ENCODE data around the gene ITPKB. TPM values are rescaled to one million over a fixed set of nuclear protein-coding genes. Genes with fewer than 3 reads are reported as not detected.

The ITPKB gene
- total RNA-seq, 2 experiments from 2014 or later, result 40.3 to 40.9 TPM

Other genes starting within 250 kb of the ITPKB start
- not detected for gene STUM, start 190.5 kb downstream of the ITPKB start, total RNA-seq
- under 1 TPM; 0.64 to 0.69 TPM for gene PSEN2, start 131.3 kb upstream of the ITPKB start, total RNA-seq
- 10 to 100 TPM; 24.8 to 26.5 TPM for gene COQ8A, start 201.0 kb upstream of the ITPKB start, total RNA-seq